WTC11 (cell line): ENCODE results near the gene RDH11. TPM values are rescaled to one million over a fixed set of nuclear protein-coding genes. Genes with fewer than 3 reads are reported as not detected.
A peak's percentile ranks its signal among the peaks of the same experiment; 100 is the strongest.

ENCODE experiments used
- ATAC-seq: fragments of 200-7000 bp; cut with Tn5 transposase; 2 replicates; pipeline ENCODE4 v1.10.0; 2021; ENCODE audit warnings: mild to moderate bottlenecking, moderate library complexity
- CTCF ChIA-PET: fragments of 300-600 bp; sonication (Branson Sonifier 250); formaldehyde crosslinking; loops from one replicate; lab custom pipeline; 2021; ENCODE audit warnings: antibody characterized with exemption; lab: Charles Lee
- POLR2A ChIA-PET: fragments of 350-600 bp; sonication (Branson Sonifier 250); formaldehyde crosslinking; loops from one replicate; lab custom pipeline; 2021; ENCODE audit warnings: antibody characterized with exemption; lab: Charles Lee
- DNase-seq: peaks from one replicate; pipeline ENCODE4 v3.0.0; 2021; ENCODE audit warnings: low spot score
- H3K27ac Mint-ChIP-seq: 2 replicates; pipeline ENCODE4 v1.8.0; 2021; ENCODE audit warnings: mixed read lengths
- H3K27me3 Mint-ChIP-seq: 2 replicates; pipeline ENCODE4 v1.8.0; 2021; ENCODE audit warnings: low read depth, mild to moderate bottlenecking, moderate library complexity, mixed read lengths
- H3K36me3 Mint-ChIP-seq: 2 replicates; pipeline ENCODE4 v1.8.0; 2021; ENCODE audit warnings: mixed read lengths
- H3K4me1 Mint-ChIP-seq: 2 replicates; pipeline ENCODE4 v1.8.0; 2022; ENCODE audit warnings: mixed read lengths
- H3K4me3 Mint-ChIP-seq: 2 replicates; pipeline ENCODE4 v1.8.0; 2021; ENCODE audit warnings: mild to moderate bottlenecking, moderate library complexity, mixed read lengths
- H3K9me3 Mint-ChIP-seq: 2 replicates; pipeline ENCODE4 v1.8.0; 2021; ENCODE audit warnings: mixed read lengths
- CREB1 ChIP-seq: sonication (generic); formaldehyde crosslinking; IDR thresholded peaks from 2 replicates; pipeline ENCODE4 v1.8.0; 2023; ENCODE audit warnings: mild to moderate bottlenecking, missing genetic modification reagents
- EMX1 ChIP-seq: fragments of 250-450 bp; sonication (Bioruptor Pico); IDR thresholded peaks from 2 replicates; pipeline ENCODE4 v1.8.0; 2021; ENCODE audit warnings: mild to moderate bottlenecking
- ESRRA ChIP-seq: sonication (generic); formaldehyde crosslinking; IDR thresholded peaks from 2 replicates; pipeline ENCODE4 v1.8.1; 2022; ENCODE audit warnings: mild to moderate bottlenecking, missing genetic modification reagents, borderline replicate concordance
- FOXP1 ChIP-seq: sonication (generic); formaldehyde crosslinking; IDR thresholded peaks from 2 replicates; pipeline ENCODE4 v1.8.0; 2022; ENCODE audit warnings: missing genetic modification reagents, mild to moderate bottlenecking, moderate library complexity, borderline replicate concordance
- GTF2I ChIP-seq: fragments of 250-450 bp; sonication (Bioruptor Pico); conservative IDR thresholded peaks from 2 replicates; pipeline ENCODE4 v1.4.0; 2021; ENCODE audit warnings: mild to moderate bottlenecking
- NFYB ChIP-seq: sonication (generic); formaldehyde crosslinking; conservative IDR thresholded peaks from 2 replicates; pipeline ENCODE4 v1.8.0; 2022; ENCODE audit warnings: low read depth, missing genetic modification reagents
- NR1H2 ChIP-seq: sonication (generic); formaldehyde crosslinking; IDR thresholded peaks from 2 replicates; pipeline ENCODE4 v1.9.0; 2021; ENCODE audit warnings: mild to moderate bottlenecking, moderate library complexity, missing genetic modification reagents
- OVOL2 ChIP-seq: fragments of 250-450 bp; sonication (Bioruptor Pico); IDR thresholded peaks from 2 replicates; pipeline ENCODE4 v1.9.0; 2021; ENCODE audit warnings: mild to moderate bottlenecking, borderline replicate concordance
- PRDM15 ChIP-seq: sonication (generic); formaldehyde crosslinking; IDR thresholded peaks from 2 replicates; pipeline ENCODE4 v1.8.0; 2022; ENCODE audit warnings: missing genetic modification reagents
- PREB ChIP-seq: sonication (generic); formaldehyde crosslinking; IDR thresholded peaks from 2 replicates; pipeline ENCODE4 v1.8.1; 2022; ENCODE audit warnings: mild to moderate bottlenecking, missing genetic modification reagents, moderate library complexity, borderline replicate concordance
- RELA ChIP-seq: sonication (generic); formaldehyde crosslinking; IDR thresholded peaks from 2 replicates; pipeline ENCODE4 v1.8.1; 2022; ENCODE audit warnings: missing genetic modification reagents, mild to moderate bottlenecking, borderline replicate concordance
- SMAD4 ChIP-seq: sonication (generic); formaldehyde crosslinking; IDR thresholded peaks from 2 replicates; pipeline ENCODE4 v1.8.0; 2022; ENCODE audit warnings: mild to moderate bottlenecking, missing genetic modification reagents
- TCF7 ChIP-seq: sonication (generic); formaldehyde crosslinking; IDR thresholded peaks from 2 replicates; pipeline ENCODE4 v1.8.0; 2022; ENCODE audit warnings: mild to moderate bottlenecking, low read depth, missing genetic modification reagents, moderate library complexity
- TEAD1 ChIP-seq: sonication (generic); formaldehyde crosslinking; IDR thresholded peaks from 2 replicates; pipeline ENCODE4 v1.8.0; 2022; ENCODE audit warnings: mild to moderate bottlenecking, missing genetic modification reagents
- USF2 ChIP-seq: sonication (generic); formaldehyde crosslinking; IDR thresholded peaks from 2 replicates; pipeline ENCODE4 v1.8.1; 2023; ENCODE audit warnings: mild to moderate bottlenecking, missing genetic modification reagents, moderate library complexity
- ZNF121 ChIP-seq: sonication (generic); formaldehyde crosslinking; IDR thresholded peaks from 2 replicates; pipeline ENCODE4 v1.8.0; 2023; ENCODE audit warnings: missing genetic modification reagents
- ZNF219 ChIP-seq: sonication (generic); formaldehyde crosslinking; IDR thresholded peaks from 2 replicates; pipeline ENCODE4 v1.8.0; 2023; ENCODE audit warnings: missing genetic modification reagents, mild to moderate bottlenecking, borderline replicate concordance
- total RNA-seq: library from RNA; stranded (reverse); gene quantifications from 3 replicates; pipeline ENCODE4 v1.2.3, GENCODE V29; 2021
- TF ChIP-seq, protein P1 (sequence below): sonication (generic); formaldehyde crosslinking; IDR thresholded peaks from 2 replicates; pipeline ENCODE4 v1.8.0; 2022; ENCODE audit warnings: mild to moderate bottlenecking, missing genetic modification reagents
- TF ChIP-seq, protein P2 (sequence below): sonication (generic); formaldehyde crosslinking; IDR thresholded peaks from 2 replicates; pipeline ENCODE4 v1.8.0; 2022; ENCODE audit warnings: mild to moderate bottlenecking, missing genetic modification reagents
- TF ChIP-seq, protein P3 (sequence below): sonication (generic); formaldehyde crosslinking; IDR thresholded peaks from 2 replicates; pipeline ENCODE4 v1.8.0; 2023; ENCODE audit warnings: mild to moderate bottlenecking, missing genetic modification reagents
- TF ChIP-seq, protein P4 (sequence below): sonication (generic); formaldehyde crosslinking; IDR thresholded peaks from 2 replicates; pipeline ENCODE4 v1.8.0; 2023; ENCODE audit warnings: missing genetic modification reagents, mild to moderate bottlenecking, borderline replicate concordance

The RDH11 gene
- total RNA-seq, 1 experiment from 2014 or later: 103 TPM

GRCh38 chr14:67679006-67679405, 16.6 kb downstream of the RDH11 start:
- peaks cover 55% of the 10 kb centered on the region for H3K36me3 Mint-ChIP-seq
- POLR2A ChIA-PET: no interaction called here
- no peak for DNase-seq
- no peak for TF ChIP-seq ESRRA (CRISPR knock-in tag)
- TF ChIP-seq TCF7: no peak
- TF ChIP-seq ZNF121 (CRISPR knock-in tag): no peak
- TF ChIP-seq, protein P1, sequence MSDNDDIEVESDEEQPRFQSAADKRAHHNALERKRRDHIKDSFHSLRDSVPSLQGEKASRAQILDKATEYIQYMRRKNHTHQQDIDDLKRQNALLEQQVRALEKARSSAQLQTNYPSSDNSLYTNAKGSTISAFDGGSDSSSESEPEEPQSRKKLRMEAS (CRISPR knock-in tag): no peak
- no peak for TF ChIP-seq USF2 (CRISPR knock-in tag)
- TF ChIP-seq SMAD4: no peak
- no peak for TF ChIP-seq TEAD1 (CRISPR knock-in tag)
- TF ChIP-seq FOXP1 (CRISPR knock-in tag): no peak
- TF ChIP-seq, protein P2, sequence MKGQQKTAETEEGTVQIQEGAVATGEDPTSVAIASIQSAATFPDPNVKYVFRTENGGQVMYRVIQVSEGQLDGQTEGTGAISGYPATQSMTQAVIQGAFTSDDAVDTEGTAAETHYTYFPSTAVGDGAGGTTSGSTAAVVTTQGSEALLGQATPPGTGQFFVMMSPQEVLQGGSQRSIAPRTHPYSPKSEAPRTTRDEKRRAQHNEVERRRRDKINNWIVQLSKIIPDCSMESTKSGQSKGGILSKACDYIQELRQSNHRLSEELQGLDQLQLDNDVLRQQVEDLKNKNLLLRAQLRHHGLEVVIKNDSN (CRISPR knock-in tag): no peak
- TF ChIP-seq, protein P3, sequence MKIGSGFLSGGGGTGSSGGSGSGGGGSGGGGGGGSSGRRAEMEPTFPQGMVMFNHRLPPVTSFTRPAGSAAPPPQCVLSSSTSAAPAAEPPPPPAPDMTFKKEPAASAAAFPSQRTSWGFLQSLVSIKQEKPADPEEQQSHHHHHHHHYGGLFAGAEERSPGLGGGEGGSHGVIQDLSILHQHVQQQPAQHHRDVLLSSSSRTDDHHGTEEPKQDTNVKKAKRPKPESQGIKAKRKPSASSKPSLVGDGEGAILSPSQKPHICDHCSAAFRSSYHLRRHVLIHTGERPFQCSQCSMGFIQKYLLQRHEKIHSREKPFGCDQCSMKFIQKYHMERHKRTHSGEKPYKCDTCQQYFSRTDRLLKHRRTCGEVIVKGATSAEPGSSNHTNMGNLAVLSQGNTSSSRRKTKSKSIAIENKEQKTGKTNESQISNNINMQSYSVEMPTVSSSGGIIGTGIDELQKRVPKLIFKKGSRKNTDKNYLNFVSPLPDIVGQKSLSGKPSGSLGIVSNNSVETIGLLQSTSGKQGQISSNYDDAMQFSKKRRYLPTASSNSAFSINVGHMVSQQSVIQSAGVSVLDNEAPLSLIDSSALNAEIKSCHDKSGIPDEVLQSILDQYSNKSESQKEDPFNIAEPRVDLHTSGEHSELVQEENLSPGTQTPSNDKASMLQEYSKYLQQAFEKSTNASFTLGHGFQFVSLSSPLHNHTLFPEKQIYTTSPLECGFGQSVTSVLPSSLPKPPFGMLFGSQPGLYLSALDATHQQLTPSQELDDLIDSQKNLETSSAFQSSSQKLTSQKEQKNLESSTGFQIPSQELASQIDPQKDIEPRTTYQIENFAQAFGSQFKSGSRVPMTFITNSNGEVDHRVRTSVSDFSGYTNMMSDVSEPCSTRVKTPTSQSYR (CRISPR knock-in tag): no peak
- no peak for TF ChIP-seq NR1H2
- TF ChIP-seq GTF2I (CRISPR knock-in tag): no peak
- TF ChIP-seq, all 79 proteins: peak for 0
- H3K27me3 Mint-ChIP-seq: no peaks in the 10 kb centered on the region
- no peaks in the 10 kb centered on the region for H3K9me3 Mint-ChIP-seq
- peaks cover 8% of the 10 kb centered on the region for H3K4me1 Mint-ChIP-seq
- no peak overlapping the region for H3K27ac Mint-ChIP-seq
- CTCF ChIA-PET: no interaction called here
- no peak overlapping the region for H3K4me3 Mint-ChIP-seq
- ATAC-seq: no peak

GRCh38 chr14:67675219-67675582, 20.4 kb downstream of the RDH11 start:
- no peaks in the 10 kb centered on the region for H3K9me3 Mint-ChIP-seq
- CTCF ChIA-PET: interaction anchor here (0.8 to 2.2 kb wide), 7 partner anchors 8 to 148 kb away, joined by 3 to 17 read pairs (median 4); partner anchors contain the start of genes ARG2, PIGH and RDH11
- POLR2A ChIA-PET: interaction anchor here (1.1 to 1.2 kb wide), 3 partner anchors 20 to 75 kb away, joined by 3 to 9 read pairs (median 4); partner anchors contain the start of genes PIGH and RDH11
- no peak for ATAC-seq
- no peak for DNase-seq
- H3K27ac Mint-ChIP-seq: peak overlapping the region; percentile 96
- no peaks in the 10 kb centered on the region for H3K27me3 Mint-ChIP-seq
- peaks cover 23% of the 10 kb centered on the region for H3K36me3 Mint-ChIP-seq
- H3K4me3 Mint-ChIP-seq: peak overlapping the region; percentile 80
- peaks cover 20% of the 10 kb centered on the region for H3K4me1 Mint-ChIP-seq
- no peak for TF ChIP-seq OVOL2 (CRISPR knock-in tag)
- TF ChIP-seq RELA (CRISPR knock-in tag): no peak
- TF ChIP-seq NFYB (CRISPR knock-in tag): no peak
- no peak for TF ChIP-seq PRDM15
- TF ChIP-seq ZNF219: no peak
- no peak for TF ChIP-seq ESRRA (CRISPR knock-in tag)
- TF ChIP-seq TEAD1 (CRISPR knock-in tag): no peak
- TF ChIP-seq PREB (CRISPR knock-in tag): no peak
- no peak for TF ChIP-seq CREB1 (CRISPR knock-in tag)
- TF ChIP-seq, protein P4, sequence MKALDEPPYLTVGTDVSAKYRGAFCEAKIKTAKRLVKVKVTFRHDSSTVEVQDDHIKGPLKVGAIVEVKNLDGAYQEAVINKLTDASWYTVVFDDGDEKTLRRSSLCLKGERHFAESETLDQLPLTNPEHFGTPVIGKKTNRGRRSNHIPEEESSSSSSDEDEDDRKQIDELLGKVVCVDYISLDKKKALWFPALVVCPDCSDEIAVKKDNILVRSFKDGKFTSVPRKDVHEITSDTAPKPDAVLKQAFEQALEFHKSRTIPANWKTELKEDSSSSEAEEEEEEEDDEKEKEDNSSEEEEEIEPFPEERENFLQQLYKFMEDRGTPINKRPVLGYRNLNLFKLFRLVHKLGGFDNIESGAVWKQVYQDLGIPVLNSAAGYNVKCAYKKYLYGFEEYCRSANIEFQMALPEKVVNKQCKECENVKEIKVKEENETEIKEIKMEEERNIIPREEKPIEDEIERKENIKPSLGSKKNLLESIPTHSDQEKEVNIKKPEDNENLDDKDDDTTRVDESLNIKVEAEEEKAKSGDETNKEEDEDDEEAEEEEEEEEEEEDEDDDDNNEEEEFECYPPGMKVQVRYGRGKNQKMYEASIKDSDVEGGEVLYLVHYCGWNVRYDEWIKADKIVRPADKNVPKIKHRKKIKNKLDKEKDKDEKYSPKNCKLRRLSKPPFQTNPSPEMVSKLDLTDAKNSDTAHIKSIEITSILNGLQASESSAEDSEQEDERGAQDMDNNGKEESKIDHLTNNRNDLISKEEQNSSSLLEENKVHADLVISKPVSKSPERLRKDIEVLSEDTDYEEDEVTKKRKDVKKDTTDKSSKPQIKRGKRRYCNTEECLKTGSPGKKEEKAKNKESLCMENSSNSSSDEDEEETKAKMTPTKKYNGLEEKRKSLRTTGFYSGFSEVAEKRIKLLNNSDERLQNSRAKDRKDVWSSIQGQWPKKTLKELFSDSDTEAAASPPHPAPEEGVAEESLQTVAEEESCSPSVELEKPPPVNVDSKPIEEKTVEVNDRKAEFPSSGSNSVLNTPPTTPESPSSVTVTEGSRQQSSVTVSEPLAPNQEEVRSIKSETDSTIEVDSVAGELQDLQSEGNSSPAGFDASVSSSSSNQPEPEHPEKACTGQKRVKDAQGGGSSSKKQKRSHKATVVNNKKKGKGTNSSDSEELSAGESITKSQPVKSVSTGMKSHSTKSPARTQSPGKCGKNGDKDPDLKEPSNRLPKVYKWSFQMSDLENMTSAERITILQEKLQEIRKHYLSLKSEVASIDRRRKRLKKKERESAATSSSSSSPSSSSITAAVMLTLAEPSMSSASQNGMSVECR (CRISPR knock-in tag): no peak
- TF ChIP-seq GTF2I (CRISPR knock-in tag): 0 out of 2 replicates have a peak, but pooled peaks have one; percentile 11
- 0 out of 2 replicates have a peak, but pooled peaks have one; percentile 18 for TF ChIP-seq EMX1 (CRISPR knock-in tag)
